Measurements from ENCODE around the gene LRRFIP2.
A peak's percentile ranks its signal among the peaks of the same experiment; 100 is the strongest.

The LRRFIP2 gene

DNA sequence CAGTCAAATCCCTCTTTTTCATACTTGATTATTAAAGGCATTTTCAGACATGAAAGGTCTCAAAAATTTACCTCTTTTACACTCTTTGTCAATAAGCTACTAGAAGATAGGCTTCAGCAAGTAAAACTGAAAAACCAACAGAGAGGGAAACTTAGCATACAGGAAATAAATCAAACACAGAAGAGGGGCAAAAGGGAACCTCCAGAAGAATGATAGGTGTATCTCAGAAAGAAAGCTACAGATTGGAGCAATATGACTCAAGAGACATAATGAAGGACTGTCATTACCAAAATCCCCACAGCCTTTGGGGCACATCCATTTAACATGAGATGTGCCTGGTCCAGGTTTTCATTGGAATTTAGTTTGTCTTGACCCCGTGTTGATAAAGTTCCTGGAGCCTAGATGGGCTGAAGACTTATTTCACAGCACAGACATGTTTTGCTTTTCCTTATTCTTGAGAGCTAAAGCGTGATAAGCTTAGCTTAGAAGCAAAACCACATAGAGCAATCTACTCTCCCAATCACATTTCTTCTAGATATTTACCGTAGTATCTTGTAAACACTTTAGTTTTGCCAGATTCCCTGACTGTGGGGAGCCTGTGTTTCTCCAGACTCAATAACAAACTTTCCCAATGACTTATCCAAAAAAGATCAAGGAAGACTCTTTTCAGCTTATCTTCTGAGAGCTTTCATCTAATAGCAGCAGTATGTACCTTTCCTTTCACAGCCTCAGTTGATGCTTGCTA, 11.7 kb downstream of the LRRFIP2 start:
- TF ChIP-seq, protein P1, sequence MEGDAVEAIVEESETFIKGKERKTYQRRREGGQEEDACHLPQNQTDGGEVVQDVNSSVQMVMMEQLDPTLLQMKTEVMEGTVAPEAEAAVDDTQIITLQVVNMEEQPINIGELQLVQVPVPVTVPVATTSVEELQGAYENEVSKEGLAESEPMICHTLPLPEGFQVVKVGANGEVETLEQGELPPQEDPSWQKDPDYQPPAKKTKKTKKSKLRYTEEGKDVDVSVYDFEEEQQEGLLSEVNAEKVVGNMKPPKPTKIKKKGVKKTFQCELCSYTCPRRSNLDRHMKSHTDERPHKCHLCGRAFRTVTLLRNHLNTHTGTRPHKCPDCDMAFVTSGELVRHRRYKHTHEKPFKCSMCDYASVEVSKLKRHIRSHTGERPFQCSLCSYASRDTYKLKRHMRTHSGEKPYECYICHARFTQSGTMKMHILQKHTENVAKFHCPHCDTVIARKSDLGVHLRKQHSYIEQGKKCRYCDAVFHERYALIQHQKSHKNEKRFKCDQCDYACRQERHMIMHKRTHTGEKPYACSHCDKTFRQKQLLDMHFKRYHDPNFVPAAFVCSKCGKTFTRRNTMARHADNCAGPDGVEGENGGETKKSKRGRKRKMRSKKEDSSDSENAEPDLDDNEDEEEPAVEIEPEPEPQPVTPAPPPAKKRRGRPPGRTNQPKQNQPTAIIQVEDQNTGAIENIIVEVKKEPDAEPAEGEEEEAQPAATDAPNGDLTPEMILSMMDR (IDR thresholded peaks at IDR 0.05; ENCODE audit: insufficient read depth, low read depth, low read length, missing control alignments): no peak
- peak; percentile 66 for DNase-seq (ENCODE audit: low read depth)
- H3K4me3 ChIP-seq (ENCODE audit: low read depth, low read length): no peak overlapping the region

DNA sequence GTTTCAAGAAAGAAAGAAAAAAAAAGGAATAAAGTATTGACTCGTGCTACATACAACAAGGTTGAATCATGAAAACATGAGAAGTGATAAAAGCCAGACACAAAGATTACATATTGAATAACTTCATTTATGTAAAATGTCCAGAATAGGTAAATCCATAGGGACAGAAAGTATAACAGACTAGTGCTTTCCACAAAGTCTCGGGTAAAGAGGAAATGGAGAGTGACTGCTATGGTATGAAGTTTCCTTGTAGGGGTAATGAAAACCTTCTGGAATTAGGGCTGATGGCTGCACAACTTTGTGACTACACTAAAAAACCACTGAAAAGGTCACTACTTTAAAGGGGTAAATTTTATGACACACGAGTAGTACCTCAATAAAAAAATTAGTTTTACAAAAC, 13.0 kb downstream of the LRRFIP2 start:
- no peak for DNase-seq (ENCODE audit: low read depth)
- H3K4me3 ChIP-seq (ENCODE audit: low read depth, low read length): no peak overlapping the region
- TF ChIP-seq, protein P1 (IDR thresholded peaks at IDR 0.05; ENCODE audit: insufficient read depth, low read depth, low read length, missing control alignments): no peak

DNA sequence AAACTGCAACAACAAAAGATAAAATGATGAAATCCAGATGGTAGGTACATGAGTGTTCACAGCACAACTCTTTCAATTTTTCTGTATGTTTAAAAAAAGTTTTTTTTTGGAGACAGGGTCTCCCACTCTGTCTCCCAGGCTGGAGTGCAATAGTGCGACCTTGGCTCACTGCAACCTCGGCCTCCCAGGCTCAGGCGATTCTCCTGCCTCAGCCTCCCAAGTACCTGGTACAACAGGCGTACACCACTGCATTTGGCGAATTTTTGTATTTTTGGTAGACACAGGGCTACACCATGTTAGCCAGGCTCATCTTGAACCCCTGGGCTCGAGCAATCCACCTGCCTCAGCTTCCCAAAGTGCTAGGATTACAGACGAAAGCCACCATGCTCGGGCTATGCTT, 18.6 kb downstream of the LRRFIP2 start:
- TF ChIP-seq, protein P1 (IDR thresholded peaks at IDR 0.05; ENCODE audit: insufficient read depth, low read depth, low read length, missing control alignments): no peak
- DNase-seq (ENCODE audit: low read depth): no peak
- no peak overlapping the region for H3K4me3 ChIP-seq (ENCODE audit: low read depth, low read length)

DNA sequence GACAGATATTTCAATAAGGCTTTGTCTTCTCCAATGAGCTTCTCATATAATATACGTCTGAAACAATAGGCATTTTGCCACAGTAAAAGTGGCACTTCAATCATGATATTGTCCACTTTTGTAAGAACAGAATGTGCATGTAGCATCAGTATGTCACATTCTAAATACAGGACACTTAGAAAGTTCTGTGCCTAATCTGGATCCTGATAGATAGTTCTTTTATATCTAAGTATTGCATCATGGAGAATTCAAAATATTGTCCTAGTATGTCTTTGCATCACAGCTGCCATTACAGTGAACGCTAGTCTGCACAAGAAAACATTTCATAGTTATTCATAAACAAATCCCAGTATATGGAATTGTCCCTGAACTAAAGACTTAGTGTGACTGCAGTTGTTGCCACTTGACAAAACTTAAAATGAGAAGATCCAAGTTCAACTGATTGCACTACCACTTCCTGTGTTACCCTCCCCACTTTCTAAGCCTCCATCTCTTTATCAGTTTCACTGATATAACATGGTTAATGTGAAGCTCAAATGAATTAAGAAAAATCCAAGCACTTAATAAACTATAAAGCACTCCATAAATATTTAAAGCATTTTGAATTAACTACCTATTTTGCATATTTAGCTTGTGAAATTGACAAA, 19.6 kb downstream of the LRRFIP2 start:
- TF ChIP-seq, protein P1 (IDR thresholded peaks at IDR 0.05; ENCODE audit: insufficient read depth, low read depth, low read length, missing control alignments): no peak
- H3K4me3 ChIP-seq (ENCODE audit: low read depth, low read length): no peak overlapping the region
- no peak for DNase-seq (ENCODE audit: low read depth)

DNA sequence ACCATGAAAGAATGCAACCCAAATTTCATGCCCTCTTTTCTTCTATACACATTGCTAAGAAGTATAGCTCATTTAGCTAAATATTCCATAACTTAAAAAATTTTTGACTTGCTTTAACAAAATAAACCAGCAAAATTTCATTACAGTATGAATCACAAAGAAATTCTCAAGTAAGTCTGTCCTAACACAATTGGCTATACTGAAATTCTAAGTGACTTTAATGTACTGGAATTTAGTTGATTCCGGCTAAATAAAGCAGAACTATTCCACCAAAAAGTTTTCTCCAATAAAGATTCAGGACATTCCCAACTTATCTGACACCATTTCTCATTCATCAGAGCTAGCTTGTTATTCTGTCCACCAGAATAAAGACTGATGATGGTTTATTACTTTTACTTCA, 23.8 kb downstream of the LRRFIP2 start:
- TF ChIP-seq, protein P1 (IDR thresholded peaks at IDR 0.05; ENCODE audit: insufficient read depth, low read depth, low read length, missing control alignments): no peak
- DNase-seq (ENCODE audit: low read depth): no peak
- no peak overlapping the region for H3K4me3 ChIP-seq (ENCODE audit: low read depth, low read length)

DNA sequence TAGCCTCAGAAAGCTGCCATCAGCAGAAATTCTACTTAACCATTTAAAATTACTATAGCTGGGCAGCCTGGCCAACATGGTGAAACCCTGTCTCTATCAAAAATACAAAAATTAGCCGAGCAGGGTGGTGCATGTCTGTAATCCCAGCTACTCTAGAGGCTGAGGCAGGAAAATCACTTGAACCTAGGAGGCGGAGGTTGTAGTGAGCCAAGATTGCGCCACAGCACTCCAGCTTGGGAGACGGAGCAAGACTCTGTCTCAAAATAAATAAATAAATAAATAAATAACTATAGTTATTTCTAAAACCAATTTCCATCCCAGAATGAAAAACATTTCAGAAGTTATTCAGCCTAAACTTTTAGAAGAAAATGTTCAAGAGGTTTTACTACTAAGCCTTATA, 25.1 kb downstream of the LRRFIP2 start:
- DNase-seq (ENCODE audit: low read depth): no peak
- TF ChIP-seq, protein P1 (IDR thresholded peaks at IDR 0.05; ENCODE audit: insufficient read depth, low read depth, low read length, missing control alignments): no peak
- no peak overlapping the region for H3K4me3 ChIP-seq (ENCODE audit: low read depth, low read length)

Data from GM12865 (cell line).